Stimulated activated CD8-positive, alpha-beta memory T cell treated with anti-CD3 and anti-CD28 coated beads, Interleukin-15, amount 100 ng/mL, for 48 hours (primary cell): Measurements from ENCODE around the gene ATP23.

Experiments used
- DNase-seq, 2 donors: peaks; one replicate each; pipeline ENCODE4 v3.0.0-alpha.2; 2020; ENCODE audit warnings: low read depth in 2 of 2

The ATP23 gene

DNA sequence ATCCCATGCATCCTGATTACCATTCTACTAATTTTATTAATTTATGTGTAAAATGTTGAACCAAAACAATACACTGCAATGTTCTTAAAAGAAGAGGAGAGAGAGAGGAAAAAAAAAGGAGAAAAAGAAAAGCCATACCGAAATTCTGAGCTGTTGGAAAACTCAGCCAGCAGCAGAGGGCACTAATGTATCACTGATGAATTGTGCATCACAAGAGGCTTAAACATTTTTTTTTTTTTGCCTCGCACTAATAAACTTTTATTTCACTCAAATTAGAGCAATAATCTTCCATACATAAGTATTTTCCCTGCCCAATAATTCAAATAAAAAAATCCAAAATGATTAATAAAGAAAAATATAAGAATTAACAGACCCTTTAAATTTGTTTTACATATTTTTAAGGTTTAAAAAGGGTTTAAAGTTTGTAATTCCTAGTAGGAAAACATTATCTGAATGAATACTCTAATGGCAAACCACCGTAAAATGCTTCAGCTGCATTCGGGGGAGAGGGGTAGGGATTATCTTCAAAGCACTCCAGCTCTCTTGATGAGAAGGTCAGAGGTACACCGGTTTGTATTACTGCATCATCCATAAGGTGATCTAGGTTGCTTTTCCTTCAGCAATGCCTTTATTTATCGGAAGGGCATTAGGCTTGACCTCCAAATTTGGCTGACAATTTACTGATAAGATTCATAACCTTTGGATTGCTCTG is 41.9 kb downstream of the ATP23 start:
- DNase-seq, result no peak

DNA sequence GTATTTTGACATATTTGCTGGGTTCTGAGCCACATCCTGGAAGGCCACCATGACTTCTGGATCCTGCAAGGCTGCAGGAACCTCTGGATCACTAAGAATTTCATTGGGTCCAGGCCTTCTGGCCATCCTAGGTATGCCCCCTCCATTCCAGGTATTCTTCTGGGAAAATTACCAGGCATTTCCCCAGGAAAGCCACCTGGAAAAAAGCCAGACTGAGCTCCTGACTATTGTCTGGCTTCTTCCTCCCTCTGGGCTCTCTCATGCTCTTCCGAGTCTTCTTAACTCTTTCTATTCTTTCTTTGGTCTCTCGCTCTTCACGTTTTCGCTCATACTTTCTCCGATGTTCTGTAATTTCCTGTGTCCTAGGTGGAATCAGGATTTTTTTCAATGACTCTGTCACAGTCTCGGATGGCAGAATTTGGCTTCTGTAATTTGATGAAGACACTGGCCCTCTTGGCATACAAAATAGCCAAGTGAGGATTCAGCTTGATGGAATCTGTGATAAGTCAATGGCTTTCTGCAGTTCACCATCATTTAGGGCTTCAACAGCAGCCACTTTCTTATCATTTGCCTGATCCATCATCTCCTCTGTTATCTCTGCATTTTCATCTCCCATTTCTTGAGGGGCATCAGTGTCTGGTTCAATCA is 42.6 kb downstream of the ATP23 start:
- DNase-seq, result no peak

DNA sequence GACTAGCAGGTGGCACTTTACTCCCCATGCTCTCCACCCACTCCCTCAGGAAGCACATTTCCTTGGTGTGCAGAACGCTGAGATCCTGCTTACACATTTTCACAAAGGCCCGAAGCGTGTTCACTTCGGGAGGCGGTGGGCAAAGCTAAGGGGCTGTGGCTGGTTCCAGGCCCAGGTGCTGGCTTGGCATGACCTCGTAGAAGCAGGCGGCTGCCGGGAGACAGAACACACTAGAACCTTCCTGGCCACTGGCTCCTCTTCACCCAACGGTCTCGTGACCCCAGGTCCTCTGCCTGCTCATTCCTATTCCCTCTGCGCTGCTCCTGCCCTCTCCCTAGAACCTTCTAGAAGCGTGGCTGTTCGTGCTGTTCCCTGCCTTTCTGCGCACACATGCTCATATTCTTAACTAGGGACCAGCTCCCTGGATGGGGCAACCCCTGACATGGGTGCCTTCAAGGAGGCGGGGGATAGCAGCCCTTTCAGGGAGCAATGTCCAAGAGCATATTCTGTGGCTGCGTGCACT is 43.3 kb downstream of the ATP23 start:
- DNase-seq, result no peak

DNA sequence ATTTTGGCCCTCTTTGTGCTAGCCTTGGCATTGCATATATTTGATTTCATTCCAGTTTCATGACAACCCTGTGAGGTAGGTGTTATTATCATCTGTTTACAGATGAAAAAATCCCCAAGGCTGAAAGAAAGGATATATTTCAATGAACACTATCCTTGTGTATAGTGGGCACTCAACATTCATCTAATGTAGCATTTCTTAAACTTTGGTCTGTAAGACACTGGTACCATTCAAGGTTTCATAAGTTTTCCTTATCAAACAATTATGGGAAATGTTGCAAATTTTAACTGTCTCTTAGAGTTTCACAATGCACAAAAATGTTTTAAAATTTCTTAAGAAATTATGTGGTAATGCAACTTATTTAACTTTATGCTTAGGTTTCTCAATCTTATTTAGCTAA is 44.3 kb downstream of the ATP23 start:
- no peak for DNase-seq

DNA sequence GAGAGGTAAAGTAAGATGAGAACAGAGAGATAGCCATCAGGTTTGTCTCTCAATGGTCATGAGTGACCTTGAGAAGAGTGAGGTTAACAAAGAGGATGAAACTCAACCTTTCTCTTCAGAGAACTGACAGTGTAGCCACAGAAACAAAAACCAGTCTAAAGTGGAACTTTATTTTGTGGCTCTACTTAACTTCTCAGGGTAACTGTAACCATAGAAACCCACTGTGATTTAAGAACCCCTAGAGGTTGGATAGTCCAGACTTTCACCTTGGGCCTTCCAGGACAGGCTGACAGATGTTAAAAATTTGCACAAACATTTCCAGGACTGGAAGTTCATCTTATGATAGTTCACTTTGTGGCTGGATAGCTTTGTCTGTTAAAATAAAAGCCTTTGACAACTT is 48.5 kb downstream of the ATP23 start:
- DNase-seq, result no peak

DNA sequence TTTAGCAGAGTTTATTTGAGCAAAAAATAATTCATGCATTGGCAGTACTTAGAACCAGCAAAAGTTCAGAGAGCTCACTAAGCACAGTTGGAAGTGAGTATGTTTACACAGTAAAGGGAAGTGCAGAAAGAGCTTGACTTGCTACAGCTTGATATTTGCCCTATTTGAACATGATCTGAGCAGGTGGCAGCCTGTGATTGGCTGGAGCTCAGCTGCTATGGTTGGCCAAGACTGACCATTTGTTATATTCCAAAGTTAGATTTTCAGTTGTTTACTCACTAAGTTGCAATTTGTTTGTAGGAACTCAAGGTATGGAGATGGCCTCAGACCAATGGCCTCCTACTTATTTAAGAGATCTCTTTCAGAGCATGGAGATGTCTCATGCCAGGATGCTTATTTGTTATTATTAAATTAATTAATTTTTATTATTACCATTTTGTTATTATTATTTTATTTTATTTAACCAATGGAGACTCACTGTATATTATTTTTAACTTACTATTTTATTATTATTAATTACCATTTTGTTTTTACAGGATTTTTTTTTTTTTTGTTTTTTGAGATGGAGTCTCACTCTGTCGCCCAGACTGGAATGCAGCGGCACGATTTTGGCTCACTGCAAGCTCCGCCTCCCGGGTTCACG is 49.0 kb downstream of the ATP23 start:
- no peak for DNase-seq

DNA sequence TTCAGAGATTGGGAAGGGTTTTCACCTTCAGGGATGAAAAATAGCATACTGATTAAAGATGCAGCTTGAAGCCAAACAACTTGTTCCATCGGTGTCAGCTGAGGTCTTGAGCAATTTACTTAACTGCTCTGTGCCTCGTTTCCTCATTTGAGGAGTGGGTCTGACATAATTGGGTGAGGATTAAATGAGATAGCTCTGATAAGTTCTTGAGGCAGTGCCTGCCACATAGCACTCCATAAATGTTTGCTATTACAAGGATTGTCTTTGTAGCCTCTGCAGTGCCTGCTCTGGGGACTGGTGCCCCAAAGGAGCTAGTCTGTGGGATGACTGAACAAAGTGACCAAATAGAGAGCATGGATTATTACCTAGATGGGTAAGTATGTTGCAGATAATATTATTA is 50.6 kb downstream of the ATP23 start:
- no peak for DNase-seq

DNA sequence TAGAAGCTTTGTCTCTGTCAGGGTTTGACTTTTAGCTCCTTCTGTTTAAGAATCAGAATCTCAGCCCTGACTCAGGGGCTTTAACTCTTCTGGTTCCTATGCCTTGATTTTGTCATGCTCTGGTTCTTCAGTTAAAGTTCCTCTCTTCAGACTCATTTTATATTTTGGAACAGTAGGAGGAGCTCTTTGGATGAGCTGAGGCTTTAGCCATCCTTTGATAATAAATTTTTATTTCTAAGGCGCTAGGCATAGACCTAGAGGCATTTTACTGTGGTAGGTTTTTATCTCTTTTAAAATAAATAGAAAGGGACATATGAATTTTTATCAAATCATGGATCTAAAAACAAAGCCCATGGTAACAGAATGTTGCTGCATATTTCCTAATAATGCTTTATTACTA is 51.7 kb downstream of the ATP23 start:
- no peak for DNase-seq

DNA sequence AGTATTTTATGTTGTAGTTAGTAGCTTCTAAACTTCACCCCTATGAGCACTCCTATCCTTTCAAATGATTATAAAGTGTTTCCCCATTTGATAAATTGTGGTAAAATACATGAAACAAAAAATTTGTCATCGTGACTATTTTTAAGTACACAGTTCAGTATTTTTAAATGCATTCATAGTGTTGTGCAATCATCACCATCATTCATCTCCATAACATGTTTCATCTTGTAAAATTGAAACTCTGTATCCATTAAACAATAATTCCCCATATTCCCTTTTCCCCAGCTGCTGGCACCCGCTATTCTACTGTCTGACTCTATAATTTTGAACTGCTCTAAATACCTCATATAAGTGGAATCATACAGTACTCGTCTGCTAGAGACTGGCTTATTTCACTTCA is 52.5 kb downstream of the ATP23 start:
- no peak for DNase-seq

DNA sequence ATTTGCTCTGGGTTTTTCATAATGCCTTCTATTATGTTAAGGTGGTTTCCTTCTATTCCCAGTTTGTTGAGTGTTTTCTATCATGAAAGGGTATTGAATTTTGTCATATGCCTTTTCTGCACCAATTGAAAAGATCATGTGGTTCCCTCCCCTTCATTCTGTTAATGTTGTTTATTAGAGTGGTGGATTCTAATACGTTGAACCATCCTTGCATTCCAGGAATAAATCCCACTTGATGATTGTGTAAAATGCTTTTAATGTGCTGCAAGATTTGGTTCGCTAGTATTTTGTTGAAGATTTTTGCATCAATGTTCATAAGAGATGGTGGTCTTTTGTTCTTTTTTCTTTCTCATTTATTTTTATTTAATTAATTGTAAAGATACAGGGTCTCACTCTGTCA is 55.2 kb downstream of the ATP23 start:
- no peak for DNase-seq

DNA sequence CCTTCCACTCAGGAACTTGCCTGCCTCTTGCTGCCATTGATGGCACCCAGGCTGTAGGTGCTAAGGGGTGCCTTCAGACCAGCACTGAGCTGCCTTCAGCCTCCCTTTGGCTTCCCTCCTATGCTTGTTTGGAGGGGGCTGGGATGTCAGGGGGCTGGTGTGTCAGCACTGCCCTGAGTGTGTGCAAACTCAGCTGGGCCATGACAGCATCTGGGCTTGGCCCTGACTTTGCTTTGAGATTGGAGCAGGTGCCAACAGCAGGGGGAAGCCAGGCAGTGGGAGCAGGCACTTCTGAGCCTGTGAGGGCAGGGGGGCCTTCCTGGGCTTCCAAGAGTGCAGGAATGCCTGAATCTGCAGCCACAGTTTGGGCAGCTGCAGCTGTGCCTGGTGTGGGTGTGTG is 56.9 kb downstream of the ATP23 start:
- DNase-seq, result no peak

DNA sequence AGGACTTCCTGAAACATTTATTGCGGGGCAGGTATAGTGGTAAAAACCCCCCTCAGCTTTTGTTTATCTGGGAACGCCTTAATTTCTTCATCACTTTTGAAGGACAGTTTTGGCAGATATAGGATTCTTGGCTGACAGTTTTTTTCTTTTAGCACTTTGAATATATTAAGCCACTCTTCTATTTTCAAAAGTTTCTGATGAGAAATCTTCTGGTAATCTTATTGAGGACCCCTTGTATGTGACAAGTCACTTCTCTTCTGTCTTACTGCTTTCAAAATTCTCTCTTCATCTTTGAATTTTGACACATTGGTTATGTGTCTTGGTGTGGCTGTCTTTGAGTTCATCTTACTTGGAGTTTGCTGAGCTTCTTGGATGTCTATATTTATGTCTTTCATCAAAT is 59.1 kb downstream of the ATP23 start:
- DNase-seq, result no peak

DNA sequence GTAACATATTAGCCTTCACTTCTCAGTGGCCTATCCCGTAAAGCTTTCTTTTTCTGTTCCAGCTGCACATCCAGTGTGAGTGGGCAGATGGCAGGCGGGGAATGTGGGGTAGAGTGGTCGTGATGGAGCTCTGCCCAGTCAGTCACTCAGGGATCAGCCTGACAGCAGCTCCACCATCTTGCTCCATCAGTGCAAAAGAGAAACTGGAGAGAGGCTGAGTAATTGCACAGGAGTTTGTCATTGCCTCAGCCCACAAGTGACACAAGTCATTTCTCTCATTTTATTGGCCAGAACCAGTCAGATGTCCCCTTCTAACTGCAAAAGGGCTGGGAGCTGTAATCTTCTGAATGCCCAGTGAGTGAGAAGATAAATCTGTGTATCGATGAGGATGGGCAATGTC is 66.5 kb downstream of the ATP23 start:
- no peak for DNase-seq

DNA sequence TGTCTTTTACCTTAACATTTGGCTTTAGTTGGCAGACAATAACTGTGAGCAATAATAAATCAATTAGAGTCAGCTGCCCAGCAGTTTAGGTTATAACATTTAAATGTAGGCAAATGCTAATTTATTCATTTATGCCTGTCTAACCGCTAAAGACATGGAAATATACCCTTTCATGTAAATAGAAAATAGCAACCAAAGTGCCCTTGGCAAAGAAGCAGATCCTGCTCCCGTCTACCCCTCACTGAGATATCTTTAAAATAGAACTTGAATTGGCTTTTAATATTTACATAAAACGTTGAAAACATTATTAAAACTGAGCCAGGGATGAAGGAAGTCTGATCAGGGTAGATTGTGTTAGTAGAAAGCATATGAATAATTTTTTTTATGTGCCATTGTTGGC is 67.3 kb downstream of the ATP23 start:
- DNase-seq, result no peak
